ENCODE measurements around the gene TMEM170A.
"Not testable (repeated sequence)": the region's sequence is repeated elsewhere in the genome, so short reads cannot be mapped to it uniquely, and the experiment has no call there.

Gene TMEM170A

DNA sequence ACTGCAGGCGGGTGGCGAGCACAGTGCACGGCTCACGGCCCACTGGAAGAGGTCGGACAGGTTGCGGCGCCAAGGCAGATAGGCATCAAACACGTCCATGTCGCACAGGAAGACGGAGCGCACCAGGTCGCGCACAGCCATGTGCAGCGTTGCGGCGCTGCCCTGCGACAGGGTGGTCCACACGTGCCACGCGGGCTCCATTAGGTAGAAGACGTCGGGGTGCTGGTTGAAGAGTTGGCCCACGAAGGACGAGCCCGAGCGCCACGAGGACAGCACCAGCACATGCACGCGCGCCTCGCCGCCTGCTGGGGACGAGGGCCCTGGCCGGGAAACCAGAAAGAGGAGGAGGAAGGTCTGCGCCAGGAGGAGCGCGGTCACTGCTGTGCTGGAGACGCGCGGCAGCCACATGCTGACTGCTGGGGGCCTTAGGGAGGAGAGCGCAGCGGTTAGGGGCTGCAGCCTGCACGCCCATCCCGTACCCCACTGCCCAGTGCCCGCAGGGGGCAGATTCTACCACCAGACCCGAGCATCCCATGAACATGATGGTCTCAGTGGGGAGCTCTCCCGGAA lies 15.0 kb upstream of the TMEM170A start:
- DNase-seq, result no peak

DNA sequence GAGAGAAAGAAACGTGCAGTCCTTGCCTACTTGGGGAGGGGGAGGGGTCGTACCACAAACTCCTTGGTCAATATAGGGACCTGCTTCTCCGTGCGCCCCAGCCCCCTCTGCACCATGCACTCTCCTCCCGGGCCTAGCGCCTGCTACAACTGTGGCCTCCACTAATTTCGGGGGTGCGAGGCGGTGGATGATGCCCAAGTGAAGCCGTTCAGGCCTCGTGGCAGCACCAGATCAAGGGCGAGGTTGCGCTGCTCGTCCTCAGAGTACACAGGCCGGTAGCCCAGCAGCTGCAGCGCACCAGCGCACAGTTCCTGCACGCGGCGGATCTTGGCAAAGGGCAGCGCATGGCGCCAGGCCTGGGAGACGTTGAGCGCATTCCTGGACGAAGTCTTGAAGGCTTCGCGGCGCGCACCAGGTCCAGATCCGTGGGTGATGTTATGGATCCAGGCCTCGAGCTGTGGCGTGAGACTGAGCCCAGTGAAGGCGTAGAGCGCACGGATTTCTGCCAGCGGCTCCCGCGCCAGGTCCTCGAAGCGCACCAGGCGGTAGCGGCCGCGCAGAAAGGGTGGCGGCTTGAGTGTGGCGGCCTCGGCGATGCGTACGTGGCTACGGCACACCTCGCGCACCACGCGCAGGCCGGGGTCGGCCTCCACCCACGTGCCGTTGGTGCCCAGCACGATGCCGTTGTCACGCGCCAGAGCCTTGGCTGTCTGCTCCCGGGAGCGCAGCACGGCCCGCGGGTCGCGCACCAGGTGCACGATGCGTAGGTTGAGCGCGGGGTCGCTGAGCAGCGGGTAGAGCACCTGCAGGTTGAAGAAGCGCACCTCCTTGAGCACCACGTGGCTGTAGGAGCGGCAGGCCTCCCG lies 14.2 kb upstream of the TMEM170A start:
- no peak for DNase-seq

DNA sequence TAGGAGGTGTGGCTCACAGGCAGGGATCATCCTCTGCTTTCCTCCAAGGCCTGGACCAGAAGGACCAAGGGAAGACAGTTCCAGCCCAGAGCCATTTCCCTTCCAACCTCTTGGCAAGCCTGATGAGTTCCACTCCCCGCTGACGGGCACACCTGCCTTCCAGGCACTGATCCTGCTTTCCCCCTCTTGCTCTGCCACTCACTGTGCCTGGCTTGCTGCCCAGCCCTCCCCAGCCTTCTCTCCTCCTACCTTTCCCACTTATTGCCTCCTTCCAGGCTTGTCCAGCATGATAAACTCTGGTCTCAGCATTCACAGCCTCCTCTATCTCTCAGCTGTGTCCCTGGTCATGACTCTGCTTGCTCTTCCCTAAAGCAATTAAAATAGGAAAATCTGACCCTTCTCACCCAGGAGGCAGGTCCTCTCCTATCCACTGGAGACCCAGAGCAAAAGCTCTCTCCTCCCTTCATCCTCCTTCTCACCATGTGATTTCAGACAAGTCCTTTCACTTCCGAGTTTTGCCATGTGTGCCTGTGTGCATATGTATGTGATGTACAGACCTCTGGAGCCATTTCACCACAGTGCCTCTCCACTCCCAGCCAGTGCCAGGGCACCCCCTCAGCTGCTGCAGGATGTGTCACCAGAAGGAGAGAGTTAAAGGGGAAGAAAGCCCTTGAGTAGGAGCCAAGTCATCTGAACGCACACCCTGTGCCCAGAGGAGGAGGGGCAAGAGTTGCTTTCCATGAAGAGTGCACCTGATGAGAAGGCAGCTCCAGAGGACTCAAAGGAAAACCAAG lies 13.4 kb upstream of the TMEM170A start:
- no peak for DNase-seq

DNA sequence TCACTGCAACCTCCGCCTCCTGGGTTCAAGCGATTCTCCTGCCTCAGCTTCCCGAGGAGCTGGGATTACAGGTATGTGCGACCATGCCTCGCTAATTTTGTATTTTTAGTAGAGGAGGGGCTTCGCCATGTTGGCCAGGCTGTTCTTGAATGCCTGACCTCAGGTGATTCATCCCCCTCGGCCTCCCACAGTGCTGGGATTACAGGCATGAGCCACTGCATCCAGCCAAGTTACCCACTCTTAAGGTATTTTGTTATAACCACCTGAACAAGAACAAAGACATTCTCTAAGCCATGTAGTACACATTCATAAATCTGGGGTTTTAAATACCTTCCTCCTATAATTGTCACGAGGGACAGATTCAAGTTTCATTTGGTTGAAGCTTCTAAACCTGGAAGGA lies 12.3 kb upstream of the TMEM170A start:
- no peak for DNase-seq

DNA sequence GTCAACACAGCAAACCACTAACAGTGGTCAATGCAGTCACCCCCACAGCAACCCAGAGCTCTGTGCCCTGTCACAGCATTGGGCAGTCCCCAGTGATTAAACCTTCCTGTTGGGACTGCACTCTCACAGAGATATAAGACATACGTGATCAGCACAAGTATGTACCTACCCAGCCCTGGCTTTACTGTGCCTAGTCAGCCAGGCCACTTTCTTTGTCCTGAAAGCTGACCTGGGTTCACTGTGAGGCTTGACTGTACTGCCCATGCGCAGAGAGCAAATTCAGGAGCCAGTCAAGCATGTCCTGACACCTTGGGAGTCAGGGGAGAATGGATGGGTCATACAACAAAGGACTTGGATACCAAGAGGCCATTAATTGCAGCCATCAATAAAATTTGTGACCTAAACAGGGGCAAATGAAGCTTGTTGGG lies 10.9 kb upstream of the TMEM170A start:
- DNase-seq, result no peak

DNA sequence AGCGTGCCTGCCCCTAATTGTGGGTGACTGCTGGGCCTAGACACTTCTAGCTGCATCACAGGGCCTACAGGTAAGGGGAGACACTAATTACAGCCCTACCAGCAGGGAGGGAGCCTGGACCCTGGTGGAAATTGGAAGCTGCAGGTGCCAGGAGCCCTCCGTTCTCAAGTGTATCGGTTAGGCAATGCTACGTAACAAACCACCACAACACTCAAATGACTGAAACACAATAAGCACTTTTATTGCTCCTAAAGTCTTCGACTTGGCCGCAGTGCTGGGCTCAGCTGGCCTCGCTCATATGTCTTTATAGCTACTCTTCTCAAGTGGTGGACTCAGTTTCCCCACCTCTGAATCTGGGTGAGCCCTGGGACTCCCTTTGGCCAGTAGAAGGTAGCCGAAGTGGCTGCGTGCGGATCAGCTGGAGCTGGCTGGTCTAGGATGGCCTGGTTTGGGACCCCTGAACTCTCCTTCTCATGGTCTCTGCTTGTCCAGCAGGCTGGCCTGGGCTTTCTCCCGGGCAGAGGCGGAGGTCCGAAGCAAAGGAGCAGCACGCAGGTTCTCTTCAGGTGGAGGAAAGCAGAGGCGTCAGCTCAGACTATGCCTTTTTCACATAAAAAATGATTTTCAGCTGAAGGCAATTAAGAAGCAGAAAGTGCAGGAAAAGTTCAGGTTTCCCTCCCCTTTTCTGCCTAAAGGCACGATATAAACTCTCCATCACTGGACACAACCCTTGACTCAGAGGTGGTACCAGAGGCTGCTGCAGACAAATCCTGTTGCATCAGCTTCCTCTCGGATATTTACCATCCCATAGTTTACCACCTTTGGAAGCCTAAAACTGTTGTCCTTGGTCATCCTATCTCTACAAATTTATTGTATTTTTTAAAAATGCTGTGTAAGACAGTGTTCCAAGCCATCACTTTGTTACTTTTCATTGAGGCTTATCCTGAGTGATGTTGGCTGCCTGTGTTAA lies 8.7 kb upstream of the TMEM170A start:
- DNase-seq, result no peak

DNA sequence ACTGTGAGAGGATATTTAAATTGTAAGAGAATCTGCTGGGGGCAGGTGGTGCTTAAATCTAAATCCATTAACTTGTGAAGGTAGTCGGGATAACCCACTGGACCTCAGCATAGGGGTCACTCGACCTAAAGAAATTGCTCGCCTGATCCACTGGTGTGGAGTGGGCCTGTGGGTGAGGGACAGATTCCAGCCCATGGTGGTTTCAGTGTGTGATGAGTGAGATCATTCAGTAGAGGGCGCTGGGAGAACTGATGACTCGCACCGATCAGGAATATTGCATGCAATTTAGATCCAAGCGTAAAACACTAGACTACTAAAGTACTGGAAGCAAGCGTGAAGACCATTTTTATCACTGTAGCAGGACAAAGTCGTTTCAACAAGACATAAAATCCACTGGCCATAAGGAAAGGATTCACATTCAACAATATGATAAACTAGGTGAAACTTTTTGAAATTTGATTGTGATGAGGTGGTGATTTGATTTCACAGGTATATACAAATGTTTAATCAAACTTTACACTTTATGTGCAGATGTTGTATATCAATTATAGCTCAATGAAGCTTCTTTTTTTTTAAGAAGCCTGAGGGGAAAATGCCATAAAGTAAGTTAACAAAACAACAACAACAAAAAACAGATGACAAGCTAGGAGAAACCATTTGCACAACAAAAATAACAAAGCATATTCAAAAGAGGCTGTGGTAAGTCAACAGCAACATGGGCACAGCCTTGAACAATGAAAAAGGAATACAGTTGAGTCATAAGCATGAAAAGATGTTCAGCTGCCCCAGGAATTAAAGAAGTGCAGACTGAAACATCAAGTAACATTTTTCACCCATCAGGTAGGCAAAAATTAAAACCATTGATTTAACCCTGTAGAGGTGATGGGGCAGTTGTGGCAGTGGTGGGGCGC lies 7.5 kb upstream of the TMEM170A start:
- peak in 1 of 2 experiments; percentile 65 for DNase-seq

DNA sequence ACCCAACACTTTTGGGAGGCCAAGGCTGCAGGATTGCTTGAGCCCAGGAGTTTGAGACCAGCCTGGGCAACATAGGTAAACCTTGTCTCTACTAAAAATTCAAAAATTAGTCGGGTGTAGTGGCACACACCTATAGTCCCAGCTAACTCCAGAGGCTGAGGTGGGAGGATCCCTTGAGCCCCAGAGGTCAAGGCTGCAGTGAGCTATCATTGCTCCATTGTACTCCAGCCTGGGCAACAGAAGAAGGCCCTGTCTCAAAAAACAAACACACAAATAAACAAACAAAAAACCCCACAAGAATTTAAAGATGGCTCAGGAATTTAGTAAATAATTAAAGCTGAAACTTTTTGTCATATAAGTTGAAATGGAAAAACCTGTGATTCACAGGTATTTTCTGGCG lies 2.3 kb upstream of the TMEM170A start:
- no peak for DNase-seq

DNA sequence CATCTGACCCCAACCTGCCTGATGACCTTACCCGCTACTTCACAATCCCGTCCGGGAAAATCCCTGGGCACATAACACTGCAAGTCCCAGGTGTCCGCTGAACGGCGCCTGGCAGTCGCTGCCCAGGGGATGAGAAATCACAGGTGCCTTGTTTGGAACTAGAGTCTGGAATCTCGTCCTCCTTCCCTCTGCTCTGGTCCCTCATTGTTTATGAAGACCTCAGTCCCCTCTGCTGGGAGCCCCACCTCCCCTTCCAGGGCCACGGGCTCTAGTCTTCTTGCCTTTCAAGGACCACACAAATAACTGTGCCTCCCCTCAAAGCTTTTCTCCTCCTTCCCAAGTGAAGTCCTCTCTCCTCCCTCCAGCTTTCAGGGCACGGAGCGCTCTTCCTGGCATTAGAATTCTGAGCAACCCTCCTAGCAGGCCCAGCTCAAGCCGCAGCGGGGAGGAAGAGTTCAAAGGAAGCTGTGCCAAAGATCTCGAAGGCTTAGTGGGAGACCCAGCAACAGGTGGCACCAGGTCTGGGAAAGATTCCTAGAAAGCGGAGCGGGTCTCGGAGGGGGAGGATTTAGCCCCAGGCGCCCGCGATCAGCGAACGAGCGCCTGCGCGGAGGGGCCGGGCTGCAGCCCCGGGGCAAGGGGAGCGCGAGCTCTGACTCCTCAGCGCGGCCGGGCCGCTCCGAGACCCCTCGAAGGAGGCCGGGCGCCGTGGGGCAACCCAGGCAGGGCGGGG lies 934 bp downstream of the TMEM170A start:
- peak in 1 of 2 experiments; percentile 10 for DNase-seq

DNA sequence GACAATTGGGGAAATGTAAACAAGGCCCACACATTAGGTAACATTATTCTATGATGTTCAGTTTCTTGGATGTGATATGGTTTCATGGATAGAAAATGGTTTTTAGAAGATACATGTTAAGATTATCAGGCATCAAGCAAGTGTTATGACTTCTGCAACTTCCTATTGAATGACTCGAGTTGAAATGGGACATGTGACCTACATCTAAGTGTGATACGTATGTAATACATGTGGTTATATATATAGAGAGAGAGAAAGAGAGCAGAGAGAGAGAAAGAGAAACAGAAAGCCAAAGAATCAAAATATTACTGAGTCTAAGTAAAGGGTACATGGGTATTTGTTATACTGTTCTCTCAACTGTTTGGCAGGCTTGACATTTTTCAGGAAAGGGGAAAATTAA lies 1.7 kb downstream of the TMEM170A start:
- DNase-seq, result no peak

DNA sequence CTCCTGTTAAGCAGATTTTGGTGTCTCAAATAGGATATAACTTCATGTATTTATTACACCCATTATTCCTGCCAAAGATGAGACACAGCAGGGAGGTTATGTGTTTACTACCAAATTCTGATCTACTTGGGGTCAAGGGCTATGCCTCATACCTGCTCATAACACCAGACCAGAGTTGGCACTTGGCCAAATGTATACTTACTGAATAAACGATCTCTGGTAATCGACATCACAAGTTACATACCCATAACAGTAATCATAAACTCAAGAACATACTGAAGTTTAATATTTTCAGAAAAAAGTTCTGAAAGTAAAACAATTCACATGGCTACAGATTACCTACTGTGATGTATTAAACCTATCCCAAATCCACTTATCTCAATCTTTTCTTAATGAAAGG lies 2.9 kb downstream of the TMEM170A start:
- no peak for DNase-seq

DNA sequence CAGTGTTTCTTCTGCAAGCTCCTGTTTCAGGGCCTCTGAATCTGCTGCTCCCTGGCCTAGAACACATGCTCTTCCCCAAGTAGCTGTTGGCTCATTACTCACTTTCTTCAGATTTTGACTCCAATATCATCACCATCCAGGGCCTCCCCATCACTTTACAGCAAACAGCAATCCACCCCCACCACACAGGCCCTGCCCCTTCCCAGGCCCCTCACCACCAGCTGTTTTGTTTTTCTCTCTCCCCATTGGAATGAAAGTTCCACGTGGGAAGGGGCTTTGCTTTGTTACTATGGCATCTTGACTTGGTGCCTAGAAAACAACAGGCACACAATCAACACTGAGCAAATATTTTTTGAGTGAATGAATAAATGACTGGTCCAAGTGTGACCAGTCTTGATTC lies 4.0 kb downstream of the TMEM170A start:
- no peak for DNase-seq

DNA sequence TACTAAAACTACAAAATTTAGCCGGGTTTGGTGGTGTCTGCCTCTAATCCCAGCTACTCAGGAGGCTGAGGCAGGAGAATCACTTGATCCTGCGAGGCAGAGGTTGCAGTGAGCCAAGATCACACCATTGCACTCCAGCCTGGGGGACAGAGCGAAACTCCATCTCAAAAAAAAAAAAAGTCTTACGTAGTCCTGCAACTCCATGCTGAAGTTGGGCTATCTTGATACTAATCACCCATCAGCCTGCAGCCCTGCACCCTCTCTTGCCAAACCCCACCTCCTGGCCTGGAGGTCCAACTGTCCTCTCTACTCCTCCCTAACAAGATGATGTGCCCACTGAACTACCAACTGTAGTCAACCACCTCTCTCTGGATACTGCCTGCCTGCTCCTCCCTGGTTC lies 4.8 kb downstream of the TMEM170A start:
- DNase-seq, result no peak

DNA sequence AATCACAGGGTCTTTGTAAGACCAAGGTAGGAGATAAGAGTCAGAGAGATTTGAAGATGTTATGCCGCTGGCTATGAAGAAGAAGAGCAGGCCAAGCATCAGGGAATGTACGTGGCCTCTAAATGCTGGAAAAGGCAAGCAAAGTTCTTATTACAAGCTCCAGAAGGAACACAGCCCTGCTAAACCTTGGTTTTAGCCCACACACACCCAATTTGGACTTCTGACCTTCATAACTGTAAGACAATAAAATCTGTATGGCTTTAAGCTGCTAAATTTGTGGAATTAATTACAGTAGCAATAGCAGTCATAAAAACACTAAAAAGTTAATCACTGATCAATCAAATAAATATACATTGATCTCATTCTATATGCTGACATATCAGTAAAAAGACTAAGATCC lies 6.0 kb downstream of the TMEM170A start:
- DNase-seq, result no peak

DNA sequence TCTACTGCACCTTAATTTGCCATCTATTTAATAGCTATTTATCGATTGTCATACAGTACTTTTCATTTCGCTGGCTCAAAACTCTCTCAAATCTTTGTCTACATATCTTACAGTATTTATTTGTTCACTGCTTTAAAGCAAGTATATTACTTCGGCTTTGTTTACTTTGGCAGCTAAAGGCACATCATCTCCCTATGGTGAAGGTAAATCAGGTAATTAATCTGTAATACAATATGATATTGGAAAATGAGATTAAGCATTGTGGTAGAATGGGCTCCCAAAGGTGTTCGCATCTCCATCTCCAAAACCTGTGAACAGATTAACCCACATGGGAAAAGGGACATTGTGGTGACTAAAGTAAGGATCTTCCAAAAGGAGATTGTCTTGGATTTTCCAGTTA lies 6.5 kb downstream of the TMEM170A start:
- no peak for DNase-seq

DNA sequence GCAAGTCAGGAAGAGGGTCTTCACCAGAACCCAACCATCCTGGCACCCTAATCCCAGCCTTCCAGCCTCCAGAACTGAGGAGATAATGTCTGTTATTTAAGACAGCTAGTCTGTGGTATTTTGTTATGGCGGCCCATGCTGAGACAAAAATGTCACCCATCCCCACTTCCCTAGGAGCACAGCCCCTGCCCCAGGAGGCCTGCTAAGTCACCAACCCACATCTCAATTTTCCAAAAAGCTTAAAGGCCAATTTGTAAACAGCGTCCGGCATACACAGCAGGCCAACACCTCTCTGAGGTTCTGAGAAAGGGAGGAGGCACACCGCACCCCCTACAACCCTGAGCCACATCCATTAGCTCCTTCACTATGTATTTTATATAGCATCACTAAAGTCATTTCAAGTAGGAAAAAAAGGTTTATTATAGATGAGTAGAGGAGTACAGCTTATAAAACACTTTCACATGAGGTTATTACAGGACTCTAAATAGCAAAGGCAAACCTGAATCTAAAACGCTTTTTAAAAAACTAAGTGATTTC lies 6.9 kb downstream of the TMEM170A start:
- no peak for DNase-seq

DNA sequence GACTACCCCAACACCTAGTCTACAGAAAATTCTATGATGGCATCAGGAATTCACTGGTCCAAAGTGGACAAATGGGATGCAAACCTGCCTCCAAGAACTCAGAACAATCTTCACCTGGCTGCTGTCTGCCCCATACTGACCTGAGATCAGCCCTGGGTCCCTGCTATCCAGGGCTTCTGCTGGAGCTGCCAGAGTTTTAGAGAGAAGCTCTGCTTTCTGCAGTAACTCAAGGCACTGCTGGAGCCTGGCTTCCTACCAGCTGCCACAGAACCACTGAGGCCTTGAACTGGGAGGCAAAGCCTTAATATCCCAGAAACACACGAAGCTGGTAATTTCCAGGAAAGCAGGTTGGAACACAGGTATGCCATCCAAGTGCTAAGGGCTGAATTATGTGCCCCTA lies 7.5 kb downstream of the TMEM170A start:
- no peak for DNase-seq

DNA sequence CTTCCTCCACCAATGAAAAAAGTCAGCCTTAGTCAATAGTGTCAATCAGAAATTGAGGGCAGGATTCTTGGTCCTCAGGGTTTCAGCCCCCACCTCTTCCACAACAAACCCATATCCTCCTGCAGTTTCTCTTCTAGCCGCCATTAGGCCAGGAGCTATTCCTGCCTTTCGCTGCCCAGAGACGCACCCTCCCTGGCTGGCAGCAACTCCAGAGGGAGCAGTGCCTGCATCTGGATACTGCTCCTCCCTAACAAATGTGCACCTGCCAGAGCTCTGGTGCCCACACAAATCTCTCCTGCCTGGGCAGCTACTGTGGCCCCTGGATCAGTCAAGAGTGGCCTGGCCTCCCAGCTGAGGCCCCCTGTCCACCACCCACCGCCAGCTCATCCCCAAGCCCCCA lies 8.0 kb downstream of the TMEM170A start:
- not testable (repeated sequence) for DNase-seq

DNA sequence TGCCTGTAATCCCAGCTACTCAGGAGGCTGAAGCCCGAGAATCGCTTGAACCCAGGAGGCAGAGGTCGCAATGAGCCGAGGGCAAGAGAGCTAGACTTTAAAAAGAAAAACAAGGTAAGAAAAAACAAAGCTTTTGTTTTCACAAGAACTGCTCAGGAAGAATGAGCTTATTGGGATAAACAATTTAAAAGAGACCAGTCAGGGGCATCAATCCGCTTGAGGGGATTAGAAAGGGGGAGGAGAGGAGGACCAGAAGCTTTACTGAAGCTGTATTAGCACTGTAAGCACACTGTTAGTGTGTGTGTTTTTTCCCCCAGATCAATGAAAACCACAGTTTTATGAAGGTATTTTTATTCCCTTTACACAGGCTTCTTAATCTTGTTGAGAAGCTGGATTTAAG lies 8.8 kb downstream of the TMEM170A start:
- DNase-seq, result no peak

DNA sequence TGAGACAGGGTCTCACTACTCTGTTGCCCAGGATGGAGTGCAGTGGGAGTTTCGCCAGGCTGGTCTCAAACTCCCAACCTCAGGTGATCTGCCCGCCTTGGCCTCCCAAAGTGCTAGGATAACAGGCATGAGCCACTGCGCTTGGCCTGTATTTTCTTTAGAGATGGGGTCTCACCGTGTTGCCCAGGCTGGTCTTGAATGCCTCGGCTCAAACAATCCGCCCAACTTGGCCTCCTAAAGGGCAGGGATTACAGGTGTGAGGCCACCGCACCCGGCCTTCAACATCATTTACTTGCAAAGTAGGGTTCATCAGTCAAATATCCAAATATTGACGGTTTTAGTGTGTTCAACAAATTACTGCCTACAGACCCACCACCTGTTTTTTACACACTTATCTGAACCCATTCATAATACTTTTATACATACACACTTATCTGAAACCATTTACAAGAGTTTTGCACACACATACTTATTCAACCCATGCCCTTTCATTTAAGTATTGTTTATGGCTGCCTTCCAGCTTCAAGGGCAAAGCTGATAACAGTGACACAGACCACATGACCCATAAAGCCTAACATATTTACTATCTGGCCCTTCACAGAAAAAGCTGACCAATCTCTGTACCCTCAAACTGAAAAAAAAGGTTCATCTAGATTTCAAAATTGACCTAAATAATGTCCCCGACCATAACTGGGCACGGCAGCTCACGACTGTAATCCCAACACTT lies 11.9 kb downstream of the TMEM170A start:
- no peak for DNase-seq
